Measurements from ENCODE around the gene TOMM20. TPM values are rescaled to one million over a fixed set of nuclear protein-coding genes. Genes with fewer than 3 reads are reported as not detected.

Gene TOMM20
- total and polyA plus RNA-seq, 9 of the 15 experiments (the other 6 are each of a cell fraction or from before 2014, with no cell fraction given) = 70.6 to 334 (median 159) TPM

DNA sequence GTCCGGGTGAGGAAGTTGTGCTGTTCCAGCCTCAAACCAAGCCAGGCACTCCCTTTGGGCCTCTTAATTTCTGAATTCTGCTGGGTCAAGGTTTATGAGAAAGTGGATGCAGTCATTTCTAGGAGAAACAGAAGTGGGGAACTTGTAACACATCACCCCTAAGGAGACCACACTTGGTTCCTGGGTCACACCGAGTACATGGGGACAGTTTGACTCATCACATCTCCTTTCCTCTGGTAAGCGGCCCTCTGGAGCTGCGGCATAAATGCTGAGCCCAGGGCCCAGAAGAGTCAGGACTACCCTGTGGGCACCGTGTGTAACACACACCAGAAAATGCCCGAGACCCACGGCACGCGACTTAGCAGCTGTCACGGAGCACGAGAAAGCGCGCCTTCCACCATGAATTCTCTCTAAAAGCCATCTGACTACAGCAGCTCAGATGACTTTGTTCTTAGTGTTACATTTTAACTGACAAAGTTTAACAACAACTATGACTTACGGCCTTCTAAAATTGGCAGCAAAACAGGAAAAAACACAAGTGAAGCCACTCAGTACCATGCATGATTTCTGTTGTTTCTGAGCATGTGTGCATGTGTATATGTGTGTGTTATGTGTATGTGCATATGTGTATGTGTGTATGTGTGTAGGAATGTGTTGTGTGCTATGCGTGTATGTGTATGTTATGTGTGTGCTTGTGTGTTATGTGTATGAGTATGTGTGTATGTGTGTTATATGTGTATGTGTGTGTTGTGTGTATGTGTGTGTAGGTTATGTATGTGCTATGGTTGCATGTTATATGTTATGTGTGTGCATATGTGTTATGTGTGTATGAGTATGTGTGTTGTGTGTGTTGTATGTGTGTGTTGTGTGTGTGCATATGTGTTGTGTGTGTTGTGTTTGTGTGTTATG is 50.8 kb downstream of the TOMM20 start (continued):
- TF ChIP-seq CREB1 (IDR thresholded peaks at IDR 0.05) = no peak
- TF ChIP-seq CREB1 (CRISPR knock-in tag; IDR thresholded peaks at IDR 0.05) = no peak
- TF ChIP-seq TAF1 (IDR thresholded peaks at IDR 0.05; ENCODE audit: control insufficient read depth, extremely low read depth, insufficient read depth, low read length, severe bottlenecking) = no peak
- no peak for TF ChIP-seq ZNF24 (IDR thresholded peaks at IDR 0.05)
- no peak for TF ChIP-seq CBX5 (IDR thresholded peaks at IDR 0.05; ENCODE audit: borderline replicate concordance, low read depth)
- TF ChIP-seq MCM7 (IDR thresholded peaks at IDR 0.05) = peak; percentile 79 to 85; a peak in 2 of 4 replicates
- TF ChIP-seq TFAM (CRISPR knock-in tag; conservative IDR thresholded peaks at IDR 0.05) = no peak
- TF ChIP-seq GTF2E2 (tag; IDR thresholded peaks at IDR 0.05) = no peak
- TF ChIP-seq NR3C1 (CRISPR knock-in tag; IDR thresholded peaks at IDR 0.05) = no peak
- TF ChIP-seq NONO (IDR thresholded peaks at IDR 0.05; ENCODE audit: low read depth in 2 of 2, low read length in 1 of 2) = no peak
- TF ChIP-seq, protein P1, sequence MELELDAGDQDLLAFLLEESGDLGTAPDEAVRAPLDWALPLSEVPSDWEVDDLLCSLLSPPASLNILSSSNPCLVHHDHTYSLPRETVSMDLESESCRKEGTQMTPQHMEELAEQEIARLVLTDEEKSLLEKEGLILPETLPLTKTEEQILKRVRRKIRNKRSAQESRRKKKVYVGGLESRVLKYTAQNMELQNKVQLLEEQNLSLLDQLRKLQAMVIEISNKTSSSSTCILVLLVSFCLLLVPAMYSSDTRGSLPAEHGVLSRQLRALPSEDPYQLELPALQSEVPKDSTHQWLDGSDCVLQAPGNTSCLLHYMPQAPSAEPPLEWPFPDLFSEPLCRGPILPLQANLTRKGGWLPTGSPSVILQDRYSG (tag; conservative IDR thresholded peaks at IDR 0.05; ENCODE audit: low read depth) = no peak
- no peak for TF ChIP-seq TCF7L2 (IDR thresholded peaks at IDR 0.05; ENCODE audit: low read depth, low read length)
- TF ChIP-seq BRD4 (IDR thresholded peaks at IDR 0.05) = no peak
- peak; percentile 18; the same call in 1 of the 2 replicates for TF ChIP-seq ZBTB33 (CRISPR knock-in tag; IDR thresholded peaks at IDR 0.05)
- no peak for TF ChIP-seq SNRNP70 (optimal IDR thresholded peaks at IDR 0.05; ENCODE audit: low read depth, low read length)
- TF ChIP-seq PATZ1 (CRISPR knock-in tag; IDR thresholded peaks at IDR 0.05; ENCODE audit: borderline replicate concordance) = no peak
- no peak for TF ChIP-seq ATF6 (CRISPR knock-in tag; IDR thresholded peaks at IDR 0.05)
- no peak for TF ChIP-seq ZNF699 (CRISPR knock-in tag; IDR thresholded peaks at IDR 0.05; ENCODE audit: insufficient replicate concordance)
- no peak for TF ChIP-seq ZNF253 (CRISPR knock-in tag; conservative IDR thresholded peaks at IDR 0.05)
- TF ChIP-seq XRCC5 (IDR thresholded peaks at IDR 0.05; ENCODE audit: low read depth, low read length) = no peak
